GM18858 (cell line): ENCODE measurements around the gene CHAC2.

Experiments
- ATAC-seq: cut with Tn5 transposase; IDR thresholded peaks from one replicate; pipeline ENCODE4 v1.9.1; 2021; ENCODE audit not compliant: unreplicated experiment

Gene CHAC2

GRCh38 chr2:53777134-53777533 lies 9.5 kb downstream of the CHAC2 start:
- ATAC-seq: no peak

- no peak for ATAC-seq
Observed at GRCh38 chr2:53778536-53779162, 11.0 kb downstream of the CHAC2 start.

- no peak for ATAC-seq
Observed at GRCh38 chr2:53780056-53780455, 12.5 kb downstream of the CHAC2 start.

- ATAC-seq: no peak
Observed at GRCh38 chr2:53782676-53783075, 15.1 kb downstream of the CHAC2 start.

- no peak for ATAC-seq
Observed at GRCh38 chr2:53784436-53784835, 16.8 kb downstream of the CHAC2 start.

GRCh38 chr2:53785366-53785765 lies 17.8 kb downstream of the CHAC2 start:
- no peak for ATAC-seq

- ATAC-seq: no peak
Observed at GRCh38 chr2:53786352-53786704, 18.7 kb downstream of the CHAC2 start.

GRCh38 chr2:53786705-53787613 lies 19.4 kb downstream of the CHAC2 start, which contains the start of the genes ASB3 and ERLEC1:
Gene ASB3 (minus strand): TSS chr2:53786953. CDS start chr2:53765572, 21,381 bp downstream.
Gene ERLEC1 (plus strand): TSS chr2:53787044. CDS start chr2:53787211, 167 bp downstream.
- ATAC-seq: peak; percentile 94

- ATAC-seq: no peak
Observed at GRCh38 chr2:53787614-53788289, 20.1 kb downstream of the CHAC2 start.

- no peak for ATAC-seq
Observed at GRCh38 chr2:53793261-53793660, 25.7 kb downstream of the CHAC2 start.

- no peak for ATAC-seq
Observed at GRCh38 chr2:53793821-53794220, 26.2 kb downstream of the CHAC2 start.

GRCh38 chr2:53801547-53801946 lies 33.9 kb downstream of the CHAC2 start:
- ATAC-seq: no peak

- no peak for ATAC-seq
Observed at GRCh38 chr2:53802617-53803151, 35.1 kb downstream of the CHAC2 start.

GRCh38 chr2:53811601-53812000 lies 44.0 kb downstream of the CHAC2 start:
- ATAC-seq: no peak

- no peak for ATAC-seq
Observed at GRCh38 chr2:53813151-53813550, 45.5 kb downstream of the CHAC2 start.

- no peak for ATAC-seq
Observed at GRCh38 chr2:53818854-53819435, 51.3 kb downstream of the CHAC2 start.

- ATAC-seq: no peak
Observed at GRCh38 chr2:53819634-53820033, 52.0 kb downstream of the CHAC2 start.

- no peak for ATAC-seq
Observed at GRCh38 chr2:53820048-53820447, 52.4 kb downstream of the CHAC2 start.

GRCh38 chr2:53820711-53821110 lies 53.1 kb downstream of the CHAC2 start:
- no peak for ATAC-seq

- no peak for ATAC-seq
Observed at GRCh38 chr2:53821810-53822209, 54.2 kb downstream of the CHAC2 start.

- peak; percentile 52 for ATAC-seq
Observed at GRCh38 chr2:53823639-53824038, 56.0 kb downstream of the CHAC2 start.
